Stimulated activated CD4-positive, alpha-beta T cell treated with anti-CD3 and anti-CD28 coated beads, TNF-alpha, amount 100 ng/mL, for 48 hours (primary cell): ENCODE measurements around the gene STX11.

Source experiments
- DNase-seq, 3 donors: peaks; one replicate each; pipeline ENCODE4 v3.0.0-alpha.2; 2020; ENCODE audit warnings: low read depth in 3 of 3

Gene STX11

DNA sequence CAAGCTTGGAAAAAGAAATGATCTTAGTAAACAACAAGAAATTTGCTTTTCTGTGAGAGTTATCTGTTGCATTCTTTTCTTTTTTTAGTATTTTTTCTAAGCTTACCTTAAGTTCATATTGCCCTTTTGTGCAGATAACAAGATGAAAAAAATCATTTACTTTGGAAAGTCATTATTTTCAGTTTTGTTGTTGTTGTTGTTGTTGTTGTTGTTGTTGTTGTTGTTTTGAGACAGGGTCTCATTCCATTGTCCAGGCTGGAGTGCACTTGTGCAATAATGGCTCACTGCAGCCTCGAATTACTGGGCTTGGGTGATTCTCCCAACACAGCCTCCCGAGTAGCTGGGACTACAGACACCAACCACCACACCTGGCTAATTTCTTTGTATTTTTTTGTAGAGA is 8.8 kb upstream of the STX11 start:
- no peak for DNase-seq

DNA sequence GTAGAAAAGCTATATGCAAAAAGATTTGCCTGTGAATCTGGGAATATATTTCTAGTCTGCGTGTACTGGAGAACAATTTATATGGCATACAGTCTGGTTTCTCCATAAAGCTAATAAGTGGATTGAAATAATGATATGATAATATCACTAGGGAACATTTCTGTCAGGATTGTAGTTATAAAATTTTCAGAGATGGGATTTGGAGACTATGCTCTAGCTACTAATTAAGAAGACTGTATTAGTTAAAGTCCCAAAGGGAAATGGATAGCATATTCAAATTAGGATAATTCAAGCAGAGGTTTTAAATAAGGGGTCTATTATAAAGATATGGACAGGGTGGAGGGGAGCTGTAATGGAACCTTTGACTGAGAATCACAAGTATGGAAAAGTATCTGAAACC is 7.2 kb upstream of the STX11 start:
- no peak for DNase-seq

DNA sequence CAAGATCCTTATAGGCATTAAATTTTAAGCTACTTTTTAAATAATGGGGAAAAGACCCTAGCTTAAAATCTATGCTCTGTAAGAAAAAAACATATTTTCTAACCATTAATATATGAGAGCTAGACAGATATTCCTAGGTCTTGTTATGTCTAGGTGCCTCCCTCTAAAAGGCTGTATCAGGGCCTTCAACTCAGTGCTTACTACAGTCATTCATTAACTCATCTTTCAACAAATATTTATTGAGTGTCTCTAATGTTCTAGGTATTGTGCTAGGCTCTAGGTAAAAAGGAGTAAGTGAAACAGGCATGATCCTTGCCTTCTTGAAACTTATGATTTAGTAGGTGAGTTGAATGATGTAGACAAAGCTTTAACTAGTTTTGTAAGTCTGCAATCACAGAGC is 6.4 kb upstream of the STX11 start:
- DNase-seq, result no peak

DNA sequence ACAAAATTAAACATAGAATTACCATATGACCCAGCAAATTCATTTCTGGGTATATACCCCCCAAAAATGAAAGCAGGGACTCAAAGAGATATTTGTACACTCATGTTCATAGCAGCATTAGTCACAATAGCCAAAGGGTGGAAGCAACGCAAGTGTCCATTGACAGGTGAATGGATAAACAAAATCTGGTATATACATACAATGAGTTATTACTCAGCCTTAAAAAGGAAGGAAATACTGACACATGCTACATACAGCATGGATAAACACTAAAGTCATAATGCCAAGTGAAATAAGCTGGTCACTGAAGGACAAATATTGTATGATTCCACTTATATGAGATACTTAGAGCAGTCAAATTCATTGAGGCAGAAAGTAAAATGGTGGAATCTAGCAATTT is 5.3 kb upstream of the STX11 start:
- no peak for DNase-seq

DNA sequence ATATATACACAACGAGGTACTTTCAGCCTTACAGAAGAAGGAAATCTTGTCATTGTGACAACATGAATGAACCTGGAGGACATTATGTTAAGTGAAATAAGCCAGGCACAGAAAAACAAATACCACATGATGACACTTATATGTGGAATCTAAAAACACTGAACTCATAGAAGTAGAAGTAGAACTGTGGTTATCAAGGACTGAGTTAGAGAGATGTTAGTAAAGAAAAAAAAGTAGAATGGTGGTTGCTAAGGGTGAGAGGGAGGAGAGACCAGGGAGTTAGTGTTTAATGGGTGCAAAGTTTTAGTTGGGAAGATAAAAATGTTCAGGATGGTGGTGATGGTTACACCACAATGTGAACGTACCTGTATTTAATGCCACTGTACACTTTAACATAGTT is 4.8 kb upstream of the STX11 start:
- DNase-seq, result no peak

DNA sequence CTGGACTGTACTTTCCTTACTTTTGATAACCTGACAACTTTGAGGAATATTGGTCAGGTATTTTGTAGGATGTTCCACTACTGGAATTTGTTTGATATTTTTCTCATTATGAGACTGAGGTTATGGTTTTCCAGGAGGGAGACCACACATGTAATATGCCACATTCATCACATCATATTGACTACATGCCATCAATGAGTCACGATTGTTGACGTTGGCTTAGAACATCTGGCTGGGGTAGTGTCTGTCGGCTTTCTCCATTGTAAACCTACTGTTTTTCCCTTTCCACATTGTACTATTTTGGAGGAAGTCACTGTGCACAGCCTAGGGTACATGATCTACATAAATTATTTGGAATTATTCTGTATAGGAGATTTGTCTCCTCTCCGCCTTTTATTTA is 1.4 kb upstream of the STX11 start:
- DNase-seq, result no peak

DNA sequence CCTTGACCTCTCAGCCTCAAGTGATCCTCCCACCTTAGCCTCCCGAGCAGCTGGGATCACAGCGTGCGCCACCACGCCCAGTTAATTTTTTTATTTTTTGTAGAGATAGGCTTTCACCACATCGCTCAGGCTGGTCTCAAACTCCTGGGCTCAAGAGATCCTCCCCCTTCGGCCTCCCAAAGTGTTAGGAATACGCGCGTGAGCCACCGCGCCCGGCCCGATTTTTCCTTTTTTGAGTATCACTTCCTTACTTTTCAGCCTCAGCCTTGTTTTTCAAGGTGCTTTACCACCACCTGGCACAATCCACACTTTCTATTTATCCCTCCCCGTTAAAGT is 791 bp upstream of the STX11 start:
- no peak for DNase-seq

DNA sequence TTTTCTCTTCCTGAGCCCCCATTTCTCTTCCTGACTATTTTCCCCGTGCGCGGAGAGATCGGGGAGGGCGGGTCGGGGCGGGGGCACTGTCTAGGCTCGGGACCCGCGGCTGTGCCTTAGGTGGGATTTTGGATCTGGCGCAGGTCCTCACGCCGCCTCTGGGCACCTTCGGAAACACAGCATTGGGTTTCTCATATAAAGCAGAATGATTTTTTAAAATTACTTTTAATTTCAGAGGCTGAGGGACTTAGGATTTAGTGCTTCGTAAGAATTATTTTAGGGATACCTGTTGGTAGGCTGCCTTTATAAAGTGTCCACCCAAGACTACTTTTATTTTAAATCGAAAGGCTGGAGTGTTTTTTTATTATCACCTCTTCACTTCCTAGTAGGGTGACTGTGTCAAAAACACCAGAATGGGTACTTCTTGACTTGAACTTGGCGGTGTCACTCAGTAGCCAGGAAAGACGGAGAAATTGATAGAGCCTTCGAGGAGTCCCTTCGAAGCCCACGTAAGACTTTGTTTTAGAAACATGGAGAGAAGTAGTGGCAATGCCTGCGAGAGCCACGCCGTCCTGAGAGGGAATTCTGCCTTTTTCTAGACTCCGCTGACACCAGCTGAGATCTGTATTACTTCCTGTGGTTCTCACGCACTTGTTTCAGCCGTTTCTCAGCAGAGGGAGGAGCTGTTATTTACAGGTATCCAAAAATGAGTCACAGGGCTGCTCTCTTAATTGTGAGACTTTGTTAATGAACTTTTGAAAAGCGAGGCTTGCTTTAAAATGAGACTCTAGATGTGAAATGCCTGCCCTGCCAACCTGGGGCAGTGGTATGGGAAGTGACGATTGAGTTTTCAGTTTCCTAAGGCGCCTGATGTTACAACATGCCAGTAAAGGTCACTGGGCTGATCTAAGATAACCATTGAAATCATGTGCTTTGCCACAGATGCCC is 667 bp downstream of the STX11 start:
- peak in 2 of 3 donors; percentile 40 for DNase-seq

DNA sequence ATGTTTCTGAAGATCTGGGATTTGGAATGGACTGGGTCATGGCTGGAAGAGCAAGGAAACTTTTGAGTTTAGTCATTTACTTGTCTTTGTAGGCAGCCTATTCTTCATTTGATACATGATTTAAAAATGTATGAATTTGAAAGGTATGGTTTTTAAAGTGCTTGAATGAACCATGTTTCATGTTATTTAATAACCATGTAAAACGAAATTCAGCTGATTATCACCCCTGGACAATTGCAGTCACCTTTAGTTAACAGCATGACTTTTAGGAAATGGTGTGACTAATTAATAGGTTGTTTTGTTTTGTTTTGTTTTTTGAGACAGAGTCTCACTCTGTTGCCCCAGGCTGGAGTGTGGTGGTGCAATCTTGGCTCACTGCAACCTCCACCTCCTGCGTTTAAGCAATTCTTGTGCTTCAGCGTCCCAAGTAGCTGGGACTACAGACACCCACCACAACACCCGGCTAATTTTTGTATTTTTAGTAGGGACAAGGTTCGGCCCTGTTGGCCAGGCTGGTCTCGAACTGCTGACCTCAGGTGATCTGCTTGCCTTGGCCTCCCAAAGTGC is 2.1 kb downstream of the STX11 start:
- DNase-seq, result no peak

DNA sequence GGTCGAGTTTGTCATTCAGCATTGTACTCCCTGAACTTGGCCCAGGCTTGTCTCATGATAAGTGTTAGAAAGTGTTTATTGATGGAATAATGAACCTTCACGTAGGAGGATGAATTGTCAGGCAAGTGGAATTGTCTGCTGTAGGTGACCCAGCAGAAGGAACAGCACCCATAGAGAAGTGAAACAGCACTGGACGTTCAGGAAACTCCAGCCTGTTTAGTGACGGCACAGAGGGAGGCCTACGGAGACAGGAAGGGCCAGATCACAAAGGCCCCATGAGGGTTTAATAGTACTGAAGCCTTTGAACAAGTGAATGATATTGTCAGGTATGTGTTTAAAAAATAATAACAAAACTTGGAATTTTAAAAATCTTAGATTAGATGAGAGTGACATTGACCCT is 2.9 kb downstream of the STX11 start:
- DNase-seq, result no peak

DNA sequence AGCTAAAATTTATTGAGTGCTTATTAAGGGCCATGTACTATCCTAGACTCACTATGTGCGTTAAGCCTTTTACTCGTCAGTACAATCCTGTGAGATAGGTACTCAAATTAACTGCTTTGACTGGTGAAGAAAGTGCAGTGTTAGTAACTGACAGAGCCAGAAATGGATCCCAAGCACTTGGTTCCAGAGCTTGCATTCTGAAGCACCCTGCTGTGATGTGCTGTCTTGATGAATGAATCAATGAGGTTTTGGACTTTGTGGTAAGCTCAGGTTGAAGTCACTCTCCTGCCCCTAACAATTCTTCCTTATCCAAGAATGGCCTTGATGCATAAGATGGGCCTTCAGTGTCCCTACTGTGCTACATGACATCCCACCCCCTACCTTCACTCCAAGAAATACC is 3.7 kb downstream of the STX11 start:
- no peak for DNase-seq

DNA sequence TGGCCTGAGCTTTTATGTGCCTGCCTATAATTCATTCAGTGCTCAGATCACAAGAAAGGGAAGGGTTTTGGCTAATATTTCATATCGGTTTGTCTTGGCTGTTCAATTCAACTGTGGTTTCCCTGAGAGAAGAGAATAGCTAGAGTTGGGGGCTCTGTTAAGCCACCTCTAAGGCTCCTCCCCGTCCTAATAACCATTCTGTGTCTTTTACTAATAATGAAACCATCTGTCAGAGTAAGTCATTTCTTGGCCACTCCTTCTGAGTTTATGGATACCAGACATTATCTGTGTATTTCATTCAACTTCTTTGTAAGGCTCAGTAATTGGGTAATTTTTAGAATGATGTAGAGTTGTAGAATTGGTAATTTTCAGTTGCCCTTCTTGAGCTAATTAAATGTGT is 5.2 kb downstream of the STX11 start:
- DNase-seq, result no peak

DNA sequence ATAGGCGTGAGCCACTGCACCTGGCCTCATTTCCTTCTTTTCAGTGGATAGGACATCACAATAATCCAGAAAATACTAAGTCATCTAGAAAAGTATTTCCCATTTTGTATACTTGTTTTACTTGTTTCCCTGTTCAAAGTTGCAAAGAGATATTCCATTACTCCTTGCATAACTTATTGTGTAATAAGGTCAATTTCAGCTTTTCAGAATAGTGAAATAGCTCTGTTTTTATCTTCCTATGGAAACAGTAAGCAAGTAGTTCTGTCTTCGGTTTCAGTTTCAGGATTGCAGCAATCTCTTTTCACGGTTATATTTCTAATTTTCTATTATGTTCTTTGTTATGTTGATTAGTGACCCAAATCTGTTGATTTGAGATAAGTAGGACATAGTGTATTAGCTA is 6.0 kb downstream of the STX11 start:
- DNase-seq, result no peak

DNA sequence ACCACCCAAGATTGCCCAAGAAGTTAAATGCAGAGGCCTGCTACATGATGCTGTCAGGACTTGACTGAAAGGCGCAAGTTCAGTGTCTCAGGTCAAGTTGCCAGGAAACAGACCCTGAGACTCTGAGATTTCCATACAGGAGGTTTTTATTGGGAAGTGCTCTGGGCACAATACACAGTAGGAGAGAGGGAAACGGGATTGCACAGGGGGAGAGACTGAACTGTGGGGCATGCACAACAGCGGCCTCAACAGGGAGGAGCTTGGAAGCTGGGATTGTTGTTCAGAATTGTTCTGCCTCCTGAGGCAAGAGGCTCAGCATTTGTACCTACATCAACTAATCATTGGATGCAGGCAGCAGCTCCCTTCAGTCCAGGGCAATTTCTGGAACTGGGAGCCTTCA is 6.7 kb downstream of the STX11 start:
- no peak for DNase-seq

DNA sequence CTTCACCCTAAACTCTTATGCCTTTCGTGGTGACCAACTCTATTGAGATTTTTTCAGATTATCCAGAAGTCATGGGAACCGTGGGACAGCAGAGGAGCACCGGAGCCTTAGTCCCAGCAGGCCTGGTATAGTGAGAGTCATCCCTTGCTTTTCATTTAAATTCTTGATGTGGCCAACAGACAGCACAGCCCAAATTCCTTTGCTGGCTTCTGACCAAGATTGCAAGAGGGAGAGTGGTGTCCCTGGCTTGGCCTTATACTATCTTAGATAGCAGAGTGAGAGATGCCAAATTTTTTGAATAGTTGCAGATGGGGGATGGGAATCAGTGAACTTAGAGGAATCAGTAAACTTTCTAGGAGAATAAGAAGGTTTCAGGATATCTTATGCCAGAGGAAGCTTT is 7.8 kb downstream of the STX11 start:
- no peak for DNase-seq

DNA sequence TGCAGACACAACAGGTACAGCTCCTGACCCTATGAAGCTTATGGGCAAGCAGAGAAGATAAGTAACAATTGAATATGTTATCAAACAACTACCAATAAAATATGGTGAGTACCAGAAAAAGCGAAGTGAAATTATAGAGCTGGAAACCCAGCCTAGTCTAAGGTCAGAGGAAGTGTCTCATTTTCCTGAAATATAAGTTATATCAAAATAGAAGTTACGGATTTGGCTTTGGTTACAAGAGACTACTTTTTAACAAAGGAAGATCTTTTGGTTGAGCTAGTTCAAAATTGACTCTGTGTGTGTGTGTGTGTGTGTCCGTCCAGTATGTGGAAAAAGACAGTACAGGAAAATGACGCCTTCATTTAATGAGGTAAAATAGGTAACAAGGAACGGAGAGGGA is 8.9 kb downstream of the STX11 start:
- DNase-seq, result no peak

DNA sequence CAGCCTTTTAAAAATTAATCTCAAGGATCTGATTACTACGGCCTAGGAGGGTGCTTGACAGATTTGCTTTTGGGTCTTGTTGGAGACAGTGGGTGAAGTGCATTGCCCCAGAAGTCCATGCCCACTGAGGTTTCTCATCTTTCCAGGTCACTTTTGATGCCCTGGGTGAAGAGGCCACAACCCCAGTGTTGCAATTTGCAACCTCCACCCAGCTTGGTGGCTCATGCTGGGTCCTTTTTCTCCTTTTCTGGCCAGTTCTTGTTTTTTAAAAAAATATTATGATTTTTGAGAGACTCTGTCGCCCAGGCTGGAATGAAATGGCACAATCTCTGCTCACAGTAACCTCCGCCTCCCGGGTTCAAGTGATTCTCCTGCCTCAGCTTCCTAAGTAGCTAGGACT is 9.4 kb downstream of the STX11 start:
- DNase-seq, result no peak

DNA sequence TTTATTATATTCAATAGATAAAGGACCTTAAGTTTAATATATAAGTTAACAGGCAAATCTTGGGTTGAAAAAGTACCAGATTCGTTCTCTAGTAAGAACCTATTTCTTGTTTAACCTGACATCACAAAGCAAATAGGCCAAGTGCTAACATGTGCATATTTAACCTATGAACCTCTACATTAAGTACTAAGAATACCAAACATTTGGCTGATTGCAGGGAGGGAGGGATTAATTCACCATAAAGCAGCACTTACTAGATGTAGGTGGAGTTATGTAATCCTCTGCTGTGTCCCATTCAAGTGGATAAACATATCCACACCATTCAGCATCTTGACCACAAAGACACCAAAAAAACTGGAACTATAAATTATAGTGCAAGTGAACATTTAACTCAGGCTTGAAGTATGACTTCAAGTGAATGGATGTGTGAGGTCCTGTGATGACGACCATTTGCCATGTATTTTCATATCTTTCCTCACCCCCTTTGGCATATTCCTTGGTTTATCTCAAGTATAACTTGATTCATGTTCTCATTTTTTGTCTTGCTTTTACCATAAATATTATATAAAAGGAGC is 10.2 kb downstream of the STX11 start:
- DNase-seq, result no peak

DNA sequence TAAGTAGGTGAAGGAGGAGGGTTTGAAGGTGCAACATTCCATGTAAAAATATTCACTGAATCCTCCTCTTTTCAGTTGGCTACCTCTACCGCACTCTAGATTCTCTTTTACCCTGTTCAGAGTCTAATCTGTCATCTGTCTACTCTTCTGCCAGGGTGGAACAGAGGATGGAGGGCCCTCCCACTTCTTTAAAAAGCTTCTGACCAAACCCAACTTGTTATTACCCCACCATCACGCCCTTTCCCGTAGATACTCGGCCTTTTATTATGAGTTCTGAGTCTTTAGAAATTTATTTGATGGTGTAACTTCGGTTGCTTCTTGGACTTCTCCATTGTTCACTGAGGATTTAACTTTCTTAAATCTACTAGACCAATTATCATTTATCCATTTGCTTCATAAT is 11.7 kb downstream of the STX11 start:
- no peak for DNase-seq

DNA sequence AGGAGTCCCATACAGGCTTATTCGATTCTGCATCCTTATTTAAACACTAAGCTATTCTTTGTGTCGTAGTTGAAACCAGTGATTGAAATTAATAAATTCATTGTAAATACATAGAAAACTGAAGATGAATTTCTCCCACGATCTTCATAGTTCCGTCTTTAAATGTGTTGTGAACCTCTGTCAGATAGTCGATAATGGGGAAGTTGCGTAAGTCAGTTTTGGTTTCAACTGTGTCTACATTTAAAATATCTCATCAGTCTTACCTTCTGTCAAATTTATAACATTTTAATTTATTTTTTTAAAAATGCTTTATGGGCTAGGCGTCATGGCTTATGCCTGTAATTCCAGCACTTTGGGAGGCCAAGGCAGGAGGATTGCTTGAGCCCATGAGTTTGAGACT is 12.7 kb downstream of the STX11 start:
- DNase-seq, result no peak

DNA sequence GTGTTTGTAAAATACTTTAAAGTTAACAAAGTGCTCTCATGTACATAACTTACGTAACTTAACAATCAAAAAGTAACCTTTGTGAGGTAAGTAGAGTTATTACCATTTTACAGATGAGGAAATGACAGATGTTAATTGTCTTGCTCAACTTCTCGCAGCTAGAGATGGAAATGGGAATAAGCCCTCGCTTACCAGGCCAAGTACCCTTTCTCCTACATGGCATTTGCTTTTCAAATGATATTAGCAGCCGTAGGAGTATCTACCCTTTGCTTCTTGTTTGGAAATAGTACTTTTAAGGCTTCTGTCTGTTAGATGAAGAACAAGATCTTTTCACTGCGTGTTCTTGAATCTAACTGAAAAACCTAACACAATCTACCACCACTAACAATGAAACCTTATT is 15.5 kb downstream of the STX11 start:
- DNase-seq, result no peak

DNA sequence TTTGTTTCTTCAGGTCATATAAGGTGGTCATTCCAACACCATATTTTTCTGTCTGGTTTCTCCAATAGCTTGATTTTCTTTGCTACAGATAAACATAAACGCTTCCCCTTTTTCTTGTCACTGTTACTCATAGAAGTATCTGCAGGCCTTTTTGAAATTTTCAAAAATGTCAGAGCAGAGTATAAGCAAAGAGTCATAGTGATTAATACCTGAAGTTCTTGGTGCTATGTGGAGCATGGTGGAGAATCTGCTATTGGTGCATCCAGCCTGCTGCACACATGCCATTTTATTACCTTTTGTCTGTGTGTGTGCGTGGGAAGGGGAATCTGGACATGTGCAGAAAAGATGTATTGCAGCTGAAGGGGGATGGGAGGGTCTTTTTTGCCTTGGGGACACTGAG is 19.7 kb downstream of the STX11 start:
- no peak for DNase-seq

DNA sequence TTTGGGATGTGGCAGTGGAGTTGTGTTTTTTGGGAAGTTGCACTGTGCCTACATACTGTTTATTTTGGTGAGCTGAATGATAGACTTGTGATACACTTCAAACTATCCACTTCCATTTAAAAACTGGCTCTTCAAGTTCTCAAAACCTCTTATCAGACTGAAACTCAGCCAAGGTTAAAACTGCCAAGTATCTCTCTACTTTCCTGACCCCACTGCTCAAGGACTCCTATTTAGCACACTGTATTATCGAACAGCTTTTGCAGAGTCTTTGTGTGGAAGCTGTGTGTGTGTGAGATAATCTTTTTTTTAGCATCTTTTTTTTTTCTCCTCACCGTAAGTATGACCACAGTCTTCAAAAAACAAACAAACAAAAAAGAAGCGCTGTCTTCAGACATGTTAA is 21.1 kb downstream of the STX11 start:
- no peak for DNase-seq
